GM19240 (cell line): ENCODE results near the gene CLDN17.

Source experiments
- DNase-seq: peaks from one replicate; pipeline ENCODE4 v3.0.0; 2011; ENCODE audit warnings: low spot score; ENCODE audit not compliant: insufficient read length

The CLDN17 gene

GRCh38 chr21:30166705-30167104 lies at the start of gene CLDN17:
TSS of gene CLDN17 (minus strand) at chr21:30166805. CDS start at chr21:30166617, 188 bp downstream.
- no peak for DNase-seq

GRCh38 chr21:30216041-30216723 lies 49.6 kb upstream of the CLDN17 start, which contains the start of gene CLDN8:
TSS of gene CLDN8 (minus strand) at chr21:30216097. CDS start at chr21:30215925, 172 bp downstream.
- no peak for DNase-seq

- DNase-seq = no peak
These were observed 44.5 kb upstream of the CLDN17 start for GRCh38 chr21:30211071-30211470.

- DNase-seq = no peak
These were observed 43.0 kb upstream of the CLDN17 start for GRCh38 chr21:30209601-30210000.

GRCh38 chr21:30207252-30207579 lies 40.6 kb upstream of the CLDN17 start:
- no peak for DNase-seq

DNA sequence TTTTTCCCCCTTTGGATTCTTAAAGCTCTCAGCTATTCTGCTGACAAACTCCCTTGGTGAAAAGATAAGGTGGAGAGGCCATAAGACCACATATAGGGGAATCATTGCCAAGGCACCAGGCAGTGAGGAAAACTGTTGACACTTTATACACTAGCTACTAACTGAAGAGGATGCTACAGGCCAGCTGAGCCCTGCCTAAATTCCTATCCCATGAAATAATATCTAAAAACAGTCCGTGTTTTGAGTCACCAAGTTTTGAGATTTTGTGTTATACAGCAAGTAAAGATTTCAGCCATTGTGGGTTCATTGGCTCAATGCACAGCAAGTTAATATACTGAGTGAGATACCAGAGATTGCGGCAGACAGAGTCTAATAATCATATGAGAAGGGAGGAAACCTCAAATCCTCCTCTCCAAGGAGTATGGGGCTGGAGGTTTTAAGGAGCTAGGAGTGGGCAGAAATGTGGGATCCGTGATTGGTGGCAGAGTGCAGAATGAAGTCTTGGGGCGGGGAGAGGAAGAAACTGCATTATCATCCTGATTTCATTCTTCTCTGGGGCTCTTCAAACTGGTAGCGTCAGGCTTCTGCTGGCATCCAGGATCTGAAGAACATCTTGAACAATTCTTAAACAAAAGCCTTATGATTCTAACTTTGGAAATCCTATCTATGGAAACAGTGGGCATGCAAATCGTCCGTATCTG lies 40.1 kb upstream of the CLDN17 start:
- DNase-seq = no peak

DNA sequence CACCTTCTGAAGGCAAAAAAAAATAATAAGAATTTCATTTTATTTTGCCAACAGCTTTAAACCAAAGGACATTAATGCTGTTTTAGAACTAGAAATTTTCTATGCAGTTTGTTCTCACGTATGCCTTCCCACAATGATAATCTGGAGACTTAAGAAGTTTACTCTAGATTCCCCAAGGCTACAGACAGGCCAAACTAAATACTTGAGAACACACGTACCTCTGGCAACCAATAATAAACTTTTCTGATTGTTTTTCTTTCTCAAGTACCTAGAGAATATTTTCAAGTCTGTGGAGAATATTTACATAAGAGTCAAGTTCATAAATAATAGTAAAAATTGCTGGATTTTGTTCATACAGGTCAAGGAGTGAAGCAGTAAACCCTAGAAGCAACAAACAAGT lies 33.4 kb upstream of the CLDN17 start:
- no peak for DNase-seq

DNA sequence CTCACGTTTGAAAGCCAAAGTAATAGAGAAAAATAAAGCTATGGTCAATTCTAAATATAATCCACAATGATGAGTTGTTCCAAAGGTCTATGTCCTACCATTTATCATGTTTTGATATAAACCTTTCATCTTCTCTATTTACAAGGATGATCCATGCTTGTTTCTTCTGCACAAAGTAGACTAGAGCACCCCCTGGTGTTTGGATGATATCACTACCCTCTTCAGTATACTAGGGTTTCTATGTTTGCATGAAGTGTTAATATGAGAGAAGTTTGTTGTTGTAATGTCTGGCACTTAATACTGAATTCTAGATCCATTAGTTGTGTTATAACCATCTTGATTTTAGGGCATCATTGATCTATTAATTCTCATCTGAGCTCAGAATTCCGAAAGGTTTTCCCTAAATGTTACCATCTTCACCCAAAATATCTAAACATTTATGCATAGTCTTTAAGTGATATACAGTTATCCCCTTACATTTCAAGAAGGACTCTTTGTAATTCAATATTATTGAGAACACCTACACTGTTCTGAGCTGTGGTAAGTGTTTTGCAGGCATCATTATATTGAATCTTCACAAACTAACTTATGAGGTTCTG lies 28.2 kb upstream of the CLDN17 start:
- no peak for DNase-seq

GRCh38 chr21:30193201-30193600 lies 26.6 kb upstream of the CLDN17 start:
- no peak for DNase-seq

- DNase-seq = no peak
These were observed 23.9 kb upstream of the CLDN17 start for GRCh38 chr21:30190554-30190953.

- DNase-seq = no peak
These were observed 23.2 kb upstream of the CLDN17 start for GRCh38 chr21:30189773-30190172.

GRCh38 chr21:30186242-30186641 lies 19.6 kb upstream of the CLDN17 start:
- no peak for DNase-seq

DNA sequence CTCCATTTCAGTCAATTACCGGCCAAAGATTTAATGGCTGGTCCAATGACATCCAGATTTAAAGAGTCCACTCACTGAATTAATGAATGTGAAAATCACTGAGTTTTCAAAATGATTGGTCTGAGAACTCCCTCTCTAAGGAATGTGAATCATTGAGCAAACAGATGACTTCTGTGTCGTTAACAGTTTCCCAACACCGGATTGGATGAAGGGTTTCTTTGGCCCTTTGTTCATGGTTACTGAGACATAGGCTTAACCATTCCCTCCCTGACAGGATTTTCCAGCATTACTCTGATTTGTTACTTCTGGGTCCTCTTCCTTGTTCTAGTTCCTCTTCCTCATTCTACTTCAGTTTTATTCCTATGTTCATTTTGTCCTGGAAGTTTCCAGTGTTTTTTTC lies 1.5 kb upstream of the CLDN17 start:
- DNase-seq = no peak

- no peak for DNase-seq
These were observed 434 bp downstream of the CLDN17 start for GRCh38 chr21:30166171-30166570.

GRCh38 chr21:30164796-30165195 lies 1.8 kb downstream of the CLDN17 start:
- no peak for DNase-seq

- DNase-seq = no peak
These were observed 12.8 kb downstream of the CLDN17 start for GRCh38 chr21:30153697-30154340.

DNA sequence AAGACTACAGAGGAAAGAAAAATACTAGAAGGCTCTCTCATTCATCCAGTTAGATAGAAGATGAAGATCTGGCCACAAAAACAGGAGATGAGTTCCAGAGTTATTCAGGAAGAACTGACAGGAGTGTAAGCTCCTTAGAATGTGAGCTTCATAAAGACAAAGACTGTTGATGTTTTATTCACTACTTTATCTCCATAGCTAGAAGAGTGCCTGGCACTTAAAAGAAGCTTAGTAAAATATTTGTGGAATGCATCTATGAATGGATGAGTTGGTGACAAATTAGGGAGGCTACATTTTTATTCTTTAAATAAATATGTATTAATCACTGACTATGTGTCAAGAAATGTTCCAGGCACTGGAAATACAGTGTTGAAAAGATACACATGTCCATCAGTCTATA lies 13.8 kb downstream of the CLDN17 start:
- no peak for DNase-seq

DNA sequence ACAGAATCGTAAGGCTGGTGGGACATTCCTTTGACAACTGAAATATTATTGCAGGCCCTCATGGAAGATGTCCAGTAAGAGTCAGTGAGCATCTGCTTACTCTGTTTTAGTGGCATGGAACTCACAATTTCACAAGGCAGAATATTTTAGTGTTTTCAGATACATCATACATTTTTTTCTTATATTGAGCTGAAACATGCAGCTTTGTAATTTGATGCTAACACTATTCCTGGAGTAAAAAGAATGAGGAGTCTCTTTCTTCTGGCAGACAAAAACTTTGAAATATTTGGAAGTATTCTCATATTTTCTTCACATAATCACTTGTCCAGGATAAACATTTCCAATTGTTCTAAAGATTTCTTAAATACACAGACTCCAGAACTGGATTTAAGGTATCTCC lies 17.7 kb downstream of the CLDN17 start:
- no peak for DNase-seq

DNA sequence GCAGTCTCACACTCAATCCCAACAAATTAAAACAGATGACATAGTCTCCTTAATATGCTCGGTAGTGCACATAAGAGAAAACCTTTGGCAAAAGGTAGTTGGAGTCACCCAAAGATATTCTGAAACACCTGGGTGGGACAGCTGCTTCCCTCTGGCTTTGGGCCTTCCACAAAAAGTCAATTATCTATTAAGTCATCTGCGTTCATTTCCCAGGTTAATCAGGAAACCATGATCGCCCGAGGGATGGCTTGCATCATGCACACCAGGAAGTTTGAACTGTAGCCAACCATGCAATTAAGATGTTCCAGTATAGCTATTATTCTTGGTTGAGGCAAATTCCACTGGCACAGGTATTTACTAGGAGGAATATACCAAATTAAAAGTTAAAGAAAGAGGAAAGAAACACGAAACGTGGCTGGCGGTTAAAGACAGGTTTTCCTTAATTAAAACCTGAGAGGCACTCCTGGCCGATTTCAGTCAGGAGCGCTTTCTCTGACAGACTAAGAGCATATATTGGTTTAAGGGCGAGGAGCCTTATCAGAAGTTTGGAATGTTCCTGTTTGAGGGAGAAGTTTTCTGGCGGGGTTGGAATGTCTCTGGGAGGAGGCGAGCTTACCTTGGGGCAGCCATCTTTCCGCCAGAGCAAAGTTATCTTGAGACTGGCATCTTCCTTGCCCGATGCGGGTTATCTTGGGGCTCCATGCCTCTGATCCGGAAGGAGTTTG lies 19.9 kb downstream of the CLDN17 start:
- no peak for DNase-seq

- DNase-seq = no peak
These were observed 28.1 kb downstream of the CLDN17 start for GRCh38 chr21:30138483-30138882.

GRCh38 chr21:30129246-30129645 lies 37.4 kb downstream of the CLDN17 start:
- DNase-seq = no peak

GRCh38 chr21:30126576-30126975 lies 40.0 kb downstream of the CLDN17 start:
- DNase-seq = no peak
